Stimulated activated memory B cell treated with anti-CD40 and anti-IgM and Interleukin-4, amounts not matched to agents 10 μg/mL and 1 μg/mL and 100 μg/mL, for 72 hours (primary cell): ENCODE results near the gene CHD6.
A peak's percentile ranks its signal among the peaks of the same experiment; 100 is the strongest.

Source experiments
- ATAC-seq: fragments of 150-1000 bp; cut with Tn5 transposase; 2 replicates; pipeline ENCODE4 v1.10.0; 2021
- H3K27ac Mint-ChIP-seq: one replicate; pipeline ENCODE4 v1.8.0; 2022; ENCODE audit warnings: mild to moderate bottlenecking, mixed read lengths
- H3K27me3 Mint-ChIP-seq: one replicate; pipeline ENCODE4 v1.8.0; 2022; ENCODE audit warnings: mixed read lengths
- H3K36me3 Mint-ChIP-seq: one replicate; pipeline ENCODE4 v1.8.0; 2022; ENCODE audit warnings: mixed read lengths
- H3K4me1 Mint-ChIP-seq: one replicate; pipeline ENCODE4 v1.8.0; 2022; ENCODE audit warnings: mixed read lengths
- H3K4me3 Mint-ChIP-seq: one replicate; pipeline ENCODE4 v1.8.0; 2022; ENCODE audit warnings: mild to moderate bottlenecking, moderate library complexity, mixed read lengths
- H3K9me3 Mint-ChIP-seq: one replicate; pipeline ENCODE4 v1.8.0; 2022; ENCODE audit warnings: mixed read lengths

The CHD6 gene

DNA sequence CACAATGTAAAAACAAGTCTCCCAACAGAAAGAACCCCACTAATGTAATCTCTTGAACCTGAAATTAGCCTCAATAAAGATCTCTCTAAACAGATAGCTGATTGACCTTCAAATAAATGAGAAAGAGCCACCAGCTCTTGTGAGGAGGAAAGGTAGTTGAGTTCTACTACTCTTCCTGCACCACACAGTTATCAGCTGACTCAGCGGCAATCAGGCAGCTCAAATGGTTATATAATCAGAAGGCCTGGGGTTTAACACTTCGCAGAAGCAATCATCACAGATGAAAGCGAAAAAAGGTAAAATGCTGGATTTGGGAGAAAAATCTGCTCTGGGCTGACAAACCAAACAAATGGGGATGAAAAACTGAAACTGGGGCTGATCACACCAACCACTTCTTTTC lies 91.8 kb downstream of the CHD6 start:
- no peak overlapping the region for H3K4me3 Mint-ChIP-seq
- no peak for ATAC-seq
- H3K27me3 Mint-ChIP-seq = no peaks in the 10 kb centered on the region
- H3K9me3 Mint-ChIP-seq = no peaks in the 10 kb centered on the region
- H3K4me1 Mint-ChIP-seq = peaks cover 49% of the 10 kb centered on the region
- peaks cover 40% of the 10 kb centered on the region for H3K36me3 Mint-ChIP-seq
- peak overlapping the region; percentile 42 for H3K27ac Mint-ChIP-seq

DNA sequence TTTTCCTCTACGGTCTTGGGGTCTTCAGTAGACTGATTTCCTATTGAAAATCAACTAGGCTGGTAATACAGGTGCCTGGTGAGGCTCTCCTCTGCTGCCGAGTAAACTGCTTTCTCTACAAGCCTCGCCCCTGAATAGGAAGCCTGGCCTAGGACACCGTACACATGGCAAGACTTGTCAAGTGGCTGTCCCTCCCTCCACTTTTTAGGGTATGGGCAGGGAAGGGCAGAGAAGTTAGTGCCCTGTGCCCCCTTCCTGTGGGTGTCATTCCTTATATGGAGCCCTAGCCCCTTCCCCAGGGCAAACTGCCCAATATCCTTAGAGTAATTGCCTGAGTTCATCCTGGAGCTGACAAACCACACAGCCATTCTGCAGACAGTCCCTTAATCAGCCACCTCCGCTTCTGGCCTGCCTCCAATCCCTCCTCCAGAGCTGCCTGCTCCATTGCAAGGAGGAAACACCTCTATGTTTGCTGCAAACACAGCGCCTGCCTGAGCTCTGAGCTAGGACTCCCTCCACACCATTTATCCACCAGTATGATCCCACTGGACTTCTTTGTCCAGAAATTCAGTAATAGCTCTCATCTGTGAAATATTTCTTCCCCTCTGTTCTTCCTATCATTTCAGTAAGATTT lies 93.1 kb downstream of the CHD6 start:
- H3K9me3 Mint-ChIP-seq = no peaks in the 10 kb centered on the region
- no peak overlapping the region for H3K4me3 Mint-ChIP-seq
- peak overlapping the region; percentile 42 for H3K27ac Mint-ChIP-seq
- no peak for ATAC-seq
- no peaks in the 10 kb centered on the region for H3K27me3 Mint-ChIP-seq
- peaks cover 39% of the 10 kb centered on the region for H3K36me3 Mint-ChIP-seq
- H3K4me1 Mint-ChIP-seq = peaks cover 49% of the 10 kb centered on the region

DNA sequence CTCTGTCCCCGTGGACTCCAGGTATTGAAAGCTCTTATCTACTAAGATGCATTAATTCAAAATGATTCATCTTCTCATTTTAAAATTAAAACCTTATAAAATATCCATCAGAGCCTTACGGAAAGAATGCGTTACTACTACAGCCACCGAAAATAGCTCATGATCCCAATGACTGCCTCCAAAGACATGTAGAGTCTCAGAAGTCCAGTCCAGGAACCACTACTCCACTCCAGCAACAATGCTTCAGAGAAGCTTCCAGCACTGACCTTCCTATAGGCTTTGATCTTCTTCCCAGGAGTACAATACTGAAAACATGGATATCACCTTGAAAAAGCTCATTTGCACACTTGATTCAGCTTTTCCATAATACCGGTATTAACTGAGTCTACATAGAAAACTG lies 94.3 kb downstream of the CHD6 start:
- Mint-ChIP-seq H3K36me3 (peaks cover 38% of the 10 kb centered on the region), H3K27me3 (no peaks in the 10 kb centered on the region), H3K9me3 (no peaks in the 10 kb centered on the region), H3K4me3 (no peak overlapping the region), H3K4me1 (peaks cover 40% of the 10 kb centered on the region), H3K27ac (no peak overlapping the region)
- ATAC-seq = no peak

DNA sequence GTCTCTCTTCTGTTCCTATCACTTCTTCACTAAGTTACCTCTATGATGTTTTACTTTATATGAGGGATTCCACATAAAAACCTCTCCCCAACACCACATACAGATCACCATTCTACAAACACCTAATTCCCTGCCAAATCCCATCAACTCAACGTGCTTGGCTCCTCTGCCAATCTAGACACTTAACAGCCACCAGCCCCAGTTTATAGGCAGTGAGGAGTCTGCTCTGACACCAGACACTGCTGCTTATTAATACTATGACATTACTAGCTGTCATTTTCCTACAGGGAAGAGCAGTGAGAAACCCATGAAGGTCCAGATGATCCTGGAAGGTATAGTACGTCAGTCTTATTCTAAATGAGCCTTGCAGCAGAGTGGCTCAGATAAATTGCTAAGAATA lies 104.3 kb downstream of the CHD6 start:
- H3K4me3 Mint-ChIP-seq = no peak overlapping the region
- H3K27ac Mint-ChIP-seq = no peak overlapping the region
- no peak for ATAC-seq
- no peaks in the 10 kb centered on the region for H3K4me1 Mint-ChIP-seq
- H3K9me3 Mint-ChIP-seq = no peaks in the 10 kb centered on the region
- H3K36me3 Mint-ChIP-seq = peaks cover 60% of the 10 kb centered on the region
- no peaks in the 10 kb centered on the region for H3K27me3 Mint-ChIP-seq

DNA sequence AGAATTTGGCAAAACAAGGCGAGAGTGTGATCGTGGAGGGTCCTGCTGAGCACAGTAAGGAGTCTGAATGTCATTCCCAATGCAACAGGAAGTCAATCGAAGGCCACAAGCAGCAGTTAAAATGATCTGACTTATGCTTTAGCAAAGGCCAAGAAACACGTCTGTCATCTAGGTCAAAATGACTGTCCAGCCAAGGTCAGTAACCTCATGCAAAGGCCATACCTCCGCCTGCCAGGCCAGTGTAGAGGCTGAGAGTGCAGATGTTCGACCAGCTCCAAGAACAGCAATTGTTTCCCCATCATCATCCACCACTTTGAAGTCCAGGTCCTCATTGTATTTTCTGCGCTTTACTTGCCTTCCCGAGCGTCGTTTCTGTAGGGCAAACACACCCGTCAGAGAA lies 105.6 kb downstream of the CHD6 start:
- no peaks in the 10 kb centered on the region for H3K9me3 Mint-ChIP-seq
- no peak overlapping the region for H3K27ac Mint-ChIP-seq
- no peak for ATAC-seq
- no peaks in the 10 kb centered on the region for H3K4me1 Mint-ChIP-seq
- no peaks in the 10 kb centered on the region for H3K27me3 Mint-ChIP-seq
- H3K4me3 Mint-ChIP-seq = no peak overlapping the region
- peaks cover 64% of the 10 kb centered on the region for H3K36me3 Mint-ChIP-seq

DNA sequence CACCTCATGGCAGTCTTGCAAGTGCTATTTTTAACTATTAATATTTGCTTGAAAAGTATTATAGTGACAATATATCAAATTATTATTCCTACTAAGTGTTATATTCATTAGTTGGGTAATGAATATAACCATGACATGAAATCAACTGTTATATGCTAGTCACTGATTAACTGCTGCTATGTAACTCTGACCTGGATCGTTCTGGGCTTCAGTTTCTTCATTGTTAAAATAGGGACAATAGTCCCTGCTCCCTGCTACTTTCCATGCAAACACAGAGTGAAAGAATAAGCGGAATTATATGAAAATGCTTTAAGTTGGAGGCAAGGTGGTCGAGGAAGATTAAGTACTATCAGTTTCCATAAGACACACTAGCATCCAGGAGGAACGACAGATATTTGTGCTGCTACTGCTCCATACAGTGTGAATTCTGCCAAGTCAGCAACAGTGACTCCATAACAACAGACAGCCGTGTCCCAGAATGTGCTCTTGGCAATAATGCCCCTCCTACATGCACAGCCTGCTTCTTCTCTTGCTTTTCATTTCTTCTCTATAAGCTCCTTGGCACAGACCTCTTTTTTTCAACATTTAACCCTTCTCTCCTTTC lies 107.2 kb downstream of the CHD6 start:
- Mint-ChIP-seq H3K27ac (no peak overlapping the region), H3K4me3 (no peak overlapping the region), H3K27me3 (no peaks in the 10 kb centered on the region), H3K4me1 (peaks cover 2% of the 10 kb centered on the region), H3K9me3 (peaks cover 2% of the 10 kb centered on the region), H3K36me3 (peaks cover 75% of the 10 kb centered on the region)
- ATAC-seq = no peak

DNA sequence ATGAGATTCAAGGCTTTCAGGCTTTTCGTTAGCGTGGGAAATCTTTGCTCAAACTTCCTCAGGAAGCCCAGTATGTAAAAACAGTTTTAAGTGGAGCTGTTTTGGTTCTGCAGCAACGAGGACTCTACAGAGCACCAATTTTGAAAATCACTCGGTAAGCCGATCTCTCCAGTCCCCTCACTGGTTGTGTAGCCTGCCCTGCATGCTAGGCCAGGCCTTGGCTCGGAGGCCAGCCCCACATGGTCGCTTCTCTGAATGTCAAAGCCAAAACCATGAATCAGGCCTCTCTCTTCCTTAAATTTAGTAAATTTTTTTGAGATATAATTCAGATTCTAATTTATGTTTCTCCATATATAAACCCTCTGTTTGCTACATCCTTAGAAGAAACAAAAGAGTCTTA lies 108.0 kb downstream of the CHD6 start:
- no peak for ATAC-seq

DNA sequence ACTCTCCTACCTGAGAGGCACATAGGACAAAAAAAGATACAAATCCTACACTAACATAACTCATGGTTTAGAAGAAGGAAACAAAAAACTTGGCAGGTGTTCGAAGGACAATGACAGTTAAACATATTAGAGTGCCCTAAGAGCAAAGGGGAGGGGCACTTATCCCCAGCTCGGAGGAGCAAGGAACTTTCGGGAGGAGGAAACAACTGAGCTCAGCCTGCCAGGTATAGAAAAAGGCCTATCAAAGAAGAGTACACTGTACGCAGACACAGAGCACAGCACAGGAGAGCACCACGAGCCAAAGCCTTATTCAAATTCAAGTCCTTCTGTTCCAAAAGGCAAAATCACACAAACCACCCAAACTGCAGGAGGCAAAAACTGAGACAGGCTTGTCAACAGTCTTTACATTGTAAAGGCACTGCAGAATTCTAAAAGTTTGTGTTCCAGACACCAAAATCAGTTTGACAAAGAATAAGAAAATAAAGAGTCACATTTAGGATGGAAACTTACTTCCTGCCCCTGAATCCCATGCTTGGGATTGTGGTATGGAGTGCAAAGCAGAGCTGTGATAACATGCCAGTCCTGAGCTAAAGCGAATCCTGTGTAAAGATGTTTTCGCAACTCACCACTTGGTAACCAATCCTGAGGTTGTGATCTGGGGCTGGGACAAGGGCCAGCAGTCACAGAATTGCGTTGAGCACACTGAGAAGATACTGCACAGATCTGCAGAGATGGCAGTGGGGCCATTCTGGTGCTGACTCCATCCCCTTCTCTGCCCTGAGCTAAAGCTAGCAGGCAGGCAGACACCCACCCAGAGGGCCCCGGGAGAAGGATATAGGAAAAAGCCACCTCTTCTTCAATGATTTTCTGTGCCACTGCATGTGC lies 108.6 kb downstream of the CHD6 start:
- peaks cover 6% of the 10 kb centered on the region for H3K9me3 Mint-ChIP-seq
- H3K4me3 Mint-ChIP-seq = no peak overlapping the region
- no peaks in the 10 kb centered on the region for H3K27me3 Mint-ChIP-seq
- no peak for ATAC-seq
- H3K36me3 Mint-ChIP-seq = peaks cover 76% of the 10 kb centered on the region
- H3K27ac Mint-ChIP-seq = no peak overlapping the region
- H3K4me1 Mint-ChIP-seq = peaks cover 12% of the 10 kb centered on the region

More for the DNA sequence above, 108.0 kb downstream of the CHD6 start:
- peaks cover 77% of the 10 kb centered on the region for H3K36me3 Mint-ChIP-seq
- H3K27ac Mint-ChIP-seq = no peak overlapping the region
- peaks cover 6% of the 10 kb centered on the region for H3K9me3 Mint-ChIP-seq
- no peaks in the 10 kb centered on the region for H3K27me3 Mint-ChIP-seq
- peaks cover 10% of the 10 kb centered on the region for H3K4me1 Mint-ChIP-seq
- no peak overlapping the region for H3K4me3 Mint-ChIP-seq

DNA sequence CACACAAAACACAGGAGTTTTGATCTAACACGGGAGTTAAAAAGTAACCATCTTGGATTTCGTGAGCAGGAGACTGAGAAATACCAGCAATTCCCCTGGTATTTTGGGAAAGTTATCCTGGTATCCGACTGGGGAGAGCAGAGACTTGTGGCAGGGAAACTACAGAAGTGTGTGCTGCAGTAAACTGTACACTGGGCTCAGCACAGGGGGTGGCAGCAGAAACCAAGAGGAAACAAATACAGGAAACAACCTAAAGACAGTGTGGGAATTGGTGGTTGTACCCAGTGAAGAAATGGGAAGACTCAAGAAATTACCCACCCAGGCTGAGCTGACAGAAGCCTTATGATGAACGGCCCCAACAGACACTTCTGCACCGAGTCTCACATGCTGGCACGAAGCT lies 109.8 kb downstream of the CHD6 start:
- Mint-ChIP-seq H3K4me1 (peaks cover 12% of the 10 kb centered on the region), H3K27me3 (no peaks in the 10 kb centered on the region), H3K4me3 (no peak overlapping the region), H3K9me3 (peaks cover 6% of the 10 kb centered on the region), H3K36me3 (peaks cover 66% of the 10 kb centered on the region), H3K27ac (no peak overlapping the region)
- no peak for ATAC-seq

DNA sequence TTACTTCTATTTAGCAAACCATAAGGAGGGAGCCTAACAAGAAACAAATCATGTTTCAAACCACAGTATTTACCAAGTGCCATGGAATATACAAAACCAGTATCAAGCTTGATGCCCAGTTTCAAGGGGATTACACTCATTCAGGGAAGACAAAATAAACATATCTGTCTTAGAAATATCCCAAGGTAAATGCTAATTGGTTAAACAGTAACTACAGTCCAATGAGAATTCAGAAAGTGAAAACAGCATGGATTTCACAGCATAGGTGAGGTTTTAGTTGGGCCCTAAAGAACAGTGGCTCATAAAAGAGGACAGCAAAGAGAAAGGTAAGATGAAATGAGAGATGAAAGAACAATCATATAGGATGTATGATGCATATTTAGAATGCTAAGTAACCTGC lies 110.3 kb downstream of the CHD6 start:
- Mint-ChIP-seq H3K4me1 (peaks cover 12% of the 10 kb centered on the region), H3K27me3 (no peaks in the 10 kb centered on the region), H3K4me3 (no peak overlapping the region), H3K9me3 (peaks cover 6% of the 10 kb centered on the region), H3K36me3 (peaks cover 61% of the 10 kb centered on the region), H3K27ac (no peak overlapping the region)
- no peak for ATAC-seq

DNA sequence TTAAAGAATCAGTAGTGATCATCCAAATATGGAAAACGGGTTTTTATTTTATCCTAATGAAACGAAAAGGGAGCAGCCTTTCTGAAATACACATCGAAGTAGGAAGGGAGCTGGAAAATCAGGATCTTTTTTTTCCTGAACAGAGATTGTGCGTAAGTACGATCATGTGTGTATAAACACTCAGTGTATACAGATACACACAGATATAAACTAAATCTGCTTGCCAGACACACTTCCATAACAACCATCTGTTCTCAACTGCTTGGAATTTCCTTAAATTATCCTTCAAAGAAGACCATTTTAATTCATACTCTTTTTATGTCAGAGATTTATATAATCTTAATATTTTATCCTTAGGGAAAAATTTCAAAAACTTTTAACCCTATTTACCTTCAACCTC lies 110.7 kb downstream of the CHD6 start:
- H3K27ac Mint-ChIP-seq = no peak overlapping the region
- no peak overlapping the region for H3K4me3 Mint-ChIP-seq
- ATAC-seq = no peak
- H3K4me1 Mint-ChIP-seq = peaks cover 12% of the 10 kb centered on the region
- peaks cover 57% of the 10 kb centered on the region for H3K36me3 Mint-ChIP-seq
- no peaks in the 10 kb centered on the region for H3K27me3 Mint-ChIP-seq
- H3K9me3 Mint-ChIP-seq = peaks cover 6% of the 10 kb centered on the region

DNA sequence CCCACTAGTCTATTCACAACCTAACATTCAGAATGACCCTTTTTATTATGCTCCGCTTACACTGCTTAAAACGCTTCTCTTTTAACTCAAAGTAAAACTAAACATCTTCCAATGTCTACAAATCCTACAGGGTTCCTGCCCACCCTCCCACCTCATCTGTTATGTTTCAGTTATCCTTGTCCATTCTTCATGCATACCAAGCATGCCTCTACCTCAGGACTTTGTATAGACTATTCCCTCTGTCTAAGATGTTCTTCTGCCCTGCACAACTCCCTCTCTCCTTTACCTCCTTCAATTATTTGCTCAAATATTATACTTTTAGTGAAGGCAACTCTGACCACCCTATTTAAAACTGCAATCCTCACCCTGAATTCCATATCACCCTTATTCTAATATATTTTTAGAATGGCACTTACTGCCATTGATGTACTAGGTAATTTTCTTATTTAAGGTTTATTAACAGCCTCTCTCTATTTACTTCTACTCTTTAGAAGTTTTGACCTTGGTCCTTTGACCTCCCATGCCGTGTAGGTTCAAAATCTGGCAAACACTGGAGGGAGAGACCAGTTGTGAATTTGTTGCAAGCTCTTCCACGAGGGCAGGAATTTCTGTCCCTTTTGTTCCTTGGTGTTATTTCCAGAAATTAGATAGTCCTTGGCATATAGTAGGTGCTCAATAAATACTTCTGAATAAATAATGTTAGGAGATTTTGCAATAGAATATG lies 111.8 kb downstream of the CHD6 start:
- H3K4me1 Mint-ChIP-seq = peaks cover 12% of the 10 kb centered on the region
- no peaks in the 10 kb centered on the region for H3K27me3 Mint-ChIP-seq
- no peak for ATAC-seq
- peaks cover 46% of the 10 kb centered on the region for H3K36me3 Mint-ChIP-seq
- H3K4me3 Mint-ChIP-seq = no peak overlapping the region
- peaks cover 6% of the 10 kb centered on the region for H3K9me3 Mint-ChIP-seq
- peak overlapping the region; percentile 35 for H3K27ac Mint-ChIP-seq

DNA sequence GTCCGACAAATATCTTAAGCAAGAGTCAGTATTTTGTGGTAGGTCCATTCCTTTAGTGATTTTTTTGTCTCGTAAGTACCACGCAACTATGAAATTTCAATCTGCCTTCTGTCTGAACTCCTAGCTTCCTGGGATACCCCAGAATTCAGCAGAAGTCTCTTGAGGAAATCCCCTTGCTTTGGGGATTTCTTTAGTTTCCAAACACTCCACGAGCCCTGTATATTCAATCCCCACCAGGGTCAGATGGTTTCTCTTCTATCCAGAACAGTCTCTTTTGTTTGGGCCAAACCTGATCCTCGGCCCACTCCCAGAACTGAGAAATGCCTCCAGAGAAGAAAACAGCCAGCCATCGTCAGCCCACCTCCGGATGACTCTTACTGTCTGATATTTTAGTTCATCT lies 113.0 kb downstream of the CHD6 start:
- Mint-ChIP-seq H3K4me3 (no peak overlapping the region), H3K27me3 (no peaks in the 10 kb centered on the region), H3K27ac (peak overlapping the region; percentile 35), H3K9me3 (peaks cover 6% of the 10 kb centered on the region), H3K36me3 (peaks cover 45% of the 10 kb centered on the region), H3K4me1 (peaks cover 12% of the 10 kb centered on the region)
- ATAC-seq = peak; percentile 43

DNA sequence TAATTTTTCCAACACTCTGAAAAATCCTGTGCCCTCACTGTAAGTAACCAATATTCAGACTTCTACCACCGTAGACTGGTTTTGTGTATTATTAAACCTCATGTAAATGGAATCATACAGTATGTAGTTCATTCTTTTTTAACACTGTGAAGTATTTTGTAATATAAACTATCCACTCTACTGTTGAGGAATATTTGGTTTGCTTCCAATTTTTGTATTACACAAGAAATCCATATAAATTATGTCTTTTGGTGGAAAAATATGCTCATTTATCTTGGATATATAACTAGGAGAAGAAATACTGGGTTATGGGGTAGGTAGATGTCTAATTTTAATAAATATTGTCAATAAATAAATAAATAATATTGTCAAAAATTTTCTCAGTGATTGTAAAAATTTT lies 116.8 kb downstream of the CHD6 start:
- Mint-ChIP-seq H3K27ac (no peak overlapping the region), H3K27me3 (no peaks in the 10 kb centered on the region), H3K4me1 (peaks cover 12% of the 10 kb centered on the region), H3K4me3 (no peak overlapping the region), H3K9me3 (peaks cover 6% of the 10 kb centered on the region), H3K36me3 (peaks cover 50% of the 10 kb centered on the region)
- no peak for ATAC-seq
